ENCODE measurements around the gene FNIP1.
"Not testable (repeated sequence)": the region's sequence is repeated elsewhere in the genome, so short reads cannot be mapped to it uniquely, and the experiment has no call there.

The FNIP1 gene

GRCh38 chr5:131720714-131721113 lies 76.1 kb downstream of the FNIP1 start:
- peaks cover 0 to 4% of the 10 kb centered on the region in 2 donors for H3K9me3 ChIP-seq (ENCODE audit: control insufficient read depth in 1 of 2, low read length in 2 of 2)
- H3K4me1 ChIP-seq (ENCODE audit: control insufficient read depth in 1 of 2, insufficient read depth in 2 of 2, low read length in 2 of 2), result no peaks in the 10 kb centered on the region
- H3K36me3 ChIP-seq (ENCODE audit: control insufficient read depth in 1 of 2, insufficient read depth in 2 of 2, low read length in 2 of 2), result peaks cover 16 to 33% of the 10 kb centered on the region in 2 donors
- H3K27ac ChIP-seq (ENCODE audit: low read length), result no peak overlapping the region
- no peaks in the 10 kb centered on the region for H3K27me3 ChIP-seq (ENCODE audit: low read depth, low read length)
- no peak overlapping the region for H3K4me3 ChIP-seq (ENCODE audit: low read depth in 1 of 2, low read length in 2 of 2)

GRCh38 chr5:131719564-131719963 lies 77.3 kb downstream of the FNIP1 start:
- Histone ChIP-seq H3K36me3 (ENCODE audit: control insufficient read depth in 1 of 2, insufficient read depth in 2 of 2, low read length in 2 of 2) (peaks cover 16 to 39% of the 10 kb centered on the region in 2 donors), H3K4me3 (ENCODE audit: low read depth in 1 of 2, low read length in 2 of 2) (no peak overlapping the region), H3K9me3 (ENCODE audit: control insufficient read depth in 1 of 2, low read length in 2 of 2) (peaks cover 0 to 4% of the 10 kb centered on the region in 2 donors), H3K4me1 (ENCODE audit: control insufficient read depth in 1 of 2, insufficient read depth in 2 of 2, low read length in 2 of 2) (no peaks in the 10 kb centered on the region), H3K27me3 (ENCODE audit: low read depth, low read length) (no peaks in the 10 kb centered on the region), H3K27ac (ENCODE audit: low read length) (no peak overlapping the region)

GRCh38 chr5:131718487-131719014 lies 78.3 kb downstream of the FNIP1 start:
- H3K4me3 ChIP-seq (ENCODE audit: low read depth in 1 of 2, low read length in 2 of 2), result no peak overlapping the region
- no peak overlapping the region for H3K27ac ChIP-seq (ENCODE audit: low read length)
- H3K9me3 ChIP-seq (ENCODE audit: control insufficient read depth in 1 of 2, low read length in 2 of 2), result peaks cover 0 to 4% of the 10 kb centered on the region in 2 donors
- H3K36me3 ChIP-seq (ENCODE audit: control insufficient read depth in 1 of 2, insufficient read depth in 2 of 2, low read length in 2 of 2), result peaks cover 16 to 45% of the 10 kb centered on the region in 2 donors
- H3K27me3 ChIP-seq (ENCODE audit: low read depth, low read length), result no peaks in the 10 kb centered on the region
- no peaks in the 10 kb centered on the region for H3K4me1 ChIP-seq (ENCODE audit: control insufficient read depth in 1 of 2, insufficient read depth in 2 of 2, low read length in 2 of 2)

- peaks cover 16 to 41% of the 10 kb centered on the region in 2 donors for H3K36me3 ChIP-seq (ENCODE audit: control insufficient read depth in 1 of 2, insufficient read depth in 2 of 2, low read length in 2 of 2)
- H3K9me3 ChIP-seq (ENCODE audit: control insufficient read depth in 1 of 2, low read length in 2 of 2); H3K27ac ChIP-seq (ENCODE audit: low read length); H3K4me3 ChIP-seq (ENCODE audit: low read depth in 1 of 2, low read length in 2 of 2); H3K4me1 ChIP-seq (ENCODE audit: control insufficient read depth in 1 of 2, insufficient read depth in 2 of 2, low read length in 2 of 2); H3K27me3 ChIP-seq (ENCODE audit: low read depth, low read length): not testable (repeated sequence)
Measured at GRCh38 chr5:131717164-131717563, 79.7 kb downstream of the FNIP1 start.

GRCh38 chr5:131716650-131717049 lies 80.2 kb downstream of the FNIP1 start:
- no peaks in the 10 kb centered on the region for H3K4me1 ChIP-seq (ENCODE audit: control insufficient read depth in 1 of 2, insufficient read depth in 2 of 2, low read length in 2 of 2)
- H3K27me3 ChIP-seq (ENCODE audit: low read depth, low read length), result no peaks in the 10 kb centered on the region
- no peak overlapping the region for H3K27ac ChIP-seq (ENCODE audit: low read length)
- no peak overlapping the region for H3K4me3 ChIP-seq (ENCODE audit: low read depth in 1 of 2, low read length in 2 of 2)
- peaks cover 0 to 4% of the 10 kb centered on the region in 2 donors for H3K9me3 ChIP-seq (ENCODE audit: control insufficient read depth in 1 of 2, low read length in 2 of 2)
- peaks cover 16 to 41% of the 10 kb centered on the region in 2 donors for H3K36me3 ChIP-seq (ENCODE audit: control insufficient read depth in 1 of 2, insufficient read depth in 2 of 2, low read length in 2 of 2)

- H3K4me3 ChIP-seq (ENCODE audit: low read depth in 1 of 2, low read length in 2 of 2), result no peak overlapping the region
- H3K9me3 ChIP-seq (ENCODE audit: control insufficient read depth in 1 of 2, low read length in 2 of 2), result no peaks in the 10 kb centered on the region
- H3K27me3 ChIP-seq (ENCODE audit: low read depth, low read length), result no peaks in the 10 kb centered on the region
- peaks cover 14 to 25% of the 10 kb centered on the region in 2 donors for H3K36me3 ChIP-seq (ENCODE audit: control insufficient read depth in 1 of 2, insufficient read depth in 2 of 2, low read length in 2 of 2)
- no peaks in the 10 kb centered on the region for H3K4me1 ChIP-seq (ENCODE audit: control insufficient read depth in 1 of 2, insufficient read depth in 2 of 2, low read length in 2 of 2)
- H3K27ac ChIP-seq (ENCODE audit: low read length), result no peak overlapping the region
Measured at GRCh38 chr5:131710391-131710790, 86.4 kb downstream of the FNIP1 start.

- Histone ChIP-seq H3K4me3 (ENCODE audit: low read depth in 1 of 2, low read length in 2 of 2) (no peak overlapping the region), H3K9me3 (ENCODE audit: control insufficient read depth in 1 of 2, low read length in 2 of 2) (no peaks in the 10 kb centered on the region), H3K4me1 (ENCODE audit: control insufficient read depth in 1 of 2, insufficient read depth in 2 of 2, low read length in 2 of 2) (no peaks in the 10 kb centered on the region), H3K36me3 (ENCODE audit: control insufficient read depth in 1 of 2, insufficient read depth in 2 of 2, low read length in 2 of 2) (peaks cover 22 to 26% of the 10 kb centered on the region in 2 donors), H3K27me3 (ENCODE audit: low read depth, low read length) (no peaks in the 10 kb centered on the region), H3K27ac (ENCODE audit: low read length) (no peak overlapping the region)
Measured at GRCh38 chr5:131709043-131709442, 87.8 kb downstream of the FNIP1 start.

GRCh38 chr5:131706281-131706680 lies 90.5 kb downstream of the FNIP1 start:
- no peak overlapping the region for H3K27ac ChIP-seq (ENCODE audit: low read length)
- H3K36me3 ChIP-seq (ENCODE audit: control insufficient read depth in 1 of 2, insufficient read depth in 2 of 2, low read length in 2 of 2), result peaks cover 43 to 45% of the 10 kb centered on the region in 2 donors

GRCh38 chr5:131694926-131695325 lies 101.9 kb downstream of the FNIP1 start:
- Histone ChIP-seq H3K9me3 (ENCODE audit: control insufficient read depth in 1 of 2, low read length in 2 of 2) (no peaks in the 10 kb centered on the region), H3K27ac (ENCODE audit: low read length) (no peak overlapping the region), H3K4me3 (ENCODE audit: low read depth in 1 of 2, low read length in 2 of 2) (no peak overlapping the region), H3K27me3 (ENCODE audit: low read depth, low read length) (no peaks in the 10 kb centered on the region), H3K4me1 (ENCODE audit: control insufficient read depth in 1 of 2, insufficient read depth in 2 of 2, low read length in 2 of 2) (no peaks in the 10 kb centered on the region), H3K36me3 (ENCODE audit: control insufficient read depth in 1 of 2, insufficient read depth in 2 of 2, low read length in 2 of 2) (peaks cover 11 to 21% of the 10 kb centered on the region in 2 donors)

More at GRCh38 chr5:131706281-131706680, 90.5 kb downstream of the FNIP1 start:
- Histone ChIP-seq H3K9me3 (ENCODE audit: control insufficient read depth in 1 of 2, low read length in 2 of 2) (no peaks in the 10 kb centered on the region), H3K4me3 (ENCODE audit: low read depth in 1 of 2, low read length in 2 of 2) (no peak overlapping the region), H3K27me3 (ENCODE audit: low read depth, low read length) (no peaks in the 10 kb centered on the region), H3K4me1 (ENCODE audit: control insufficient read depth in 1 of 2, insufficient read depth in 2 of 2, low read length in 2 of 2) (no peaks in the 10 kb centered on the region)

- no peak overlapping the region for H3K27ac ChIP-seq (ENCODE audit: low read length)
- peaks cover 11 to 27% of the 10 kb centered on the region in 2 donors for H3K36me3 ChIP-seq (ENCODE audit: control insufficient read depth in 1 of 2, insufficient read depth in 2 of 2, low read length in 2 of 2)
- no peaks in the 10 kb centered on the region for H3K9me3 ChIP-seq (ENCODE audit: control insufficient read depth in 1 of 2, low read length in 2 of 2)
- no peak overlapping the region for H3K4me3 ChIP-seq (ENCODE audit: low read depth in 1 of 2, low read length in 2 of 2)
- no peaks in the 10 kb centered on the region for H3K27me3 ChIP-seq (ENCODE audit: low read depth, low read length)
- H3K4me1 ChIP-seq (ENCODE audit: control insufficient read depth in 1 of 2, insufficient read depth in 2 of 2, low read length in 2 of 2), result no peaks in the 10 kb centered on the region
Measured at GRCh38 chr5:131693894-131694293, 102.9 kb downstream of the FNIP1 start.

- Histone ChIP-seq H3K9me3 (ENCODE audit: control insufficient read depth in 1 of 2, low read length in 2 of 2) (no peaks in the 10 kb centered on the region), H3K4me3 (ENCODE audit: low read depth in 1 of 2, low read length in 2 of 2) (no peak overlapping the region), H3K27ac (ENCODE audit: low read length) (no peak overlapping the region), H3K4me1 (ENCODE audit: control insufficient read depth in 1 of 2, insufficient read depth in 2 of 2, low read length in 2 of 2) (peaks cover 0 to 4% of the 10 kb centered on the region in 2 donors), H3K36me3 (ENCODE audit: control insufficient read depth in 1 of 2, insufficient read depth in 2 of 2, low read length in 2 of 2) (peaks cover 4 to 11% of the 10 kb centered on the region in 2 donors), H3K27me3 (ENCODE audit: low read depth, low read length) (no peaks in the 10 kb centered on the region)
Measured at GRCh38 chr5:131685516-131686171, 111.2 kb downstream of the FNIP1 start.

GRCh38 chr5:131684595-131684994 lies 112.2 kb downstream of the FNIP1 start:
- Histone ChIP-seq H3K4me1 (ENCODE audit: control insufficient read depth in 1 of 2, insufficient read depth in 2 of 2, low read length in 2 of 2) (peaks cover 0 to 4% of the 10 kb centered on the region in 2 donors), H3K36me3 (ENCODE audit: control insufficient read depth in 1 of 2, insufficient read depth in 2 of 2, low read length in 2 of 2) (peaks cover 4 to 13% of the 10 kb centered on the region in 2 donors), H3K27me3 (ENCODE audit: low read depth, low read length) (no peaks in the 10 kb centered on the region), H3K27ac (ENCODE audit: low read length) (no peak overlapping the region), H3K4me3 (ENCODE audit: low read depth in 1 of 2, low read length in 2 of 2) (no peak overlapping the region), H3K9me3 (ENCODE audit: control insufficient read depth in 1 of 2, low read length in 2 of 2) (no peaks in the 10 kb centered on the region)

Measured in muscle layer of duodenum (tissue), 2 donors.